Left hindlimb (tissue), 1 donor: ENCODE data around the gene TUBGCP2.
"Not testable (repeated sequence)": the region's sequence is repeated elsewhere in the genome, so short reads cannot be mapped to it uniquely, and the experiment has no call there.

Experiments
- DNase-seq: peaks from one replicate; pipeline ENCODE4 v3.0.0-alpha.2; 2018

The TUBGCP2 gene

GRCh38 chr10:133322064-133322709 is 13.5 kb upstream of the TUBGCP2 start:
- DNase-seq = not testable (repeated sequence)

GRCh38 chr10:133320852-133321422 is 12.3 kb upstream of the TUBGCP2 start:
- not testable (repeated sequence) for DNase-seq

GRCh38 chr10:133318494-133319127 is 9.9 kb upstream of the TUBGCP2 start:
- DNase-seq = no peak

- no peak for DNase-seq
These were observed 8.1 kb upstream of the TUBGCP2 start for GRCh38 chr10:133316732-133317131.

GRCh38 chr10:133316266-133316665 is 7.6 kb upstream of the TUBGCP2 start:
- no peak for DNase-seq

GRCh38 chr10:133315847-133316246 is 7.2 kb upstream of the TUBGCP2 start:
- DNase-seq = no peak

GRCh38 chr10:133314911-133315310 is 6.2 kb upstream of the TUBGCP2 start:
- no peak for DNase-seq

GRCh38 chr10:133313192-133313591 is 4.5 kb upstream of the TUBGCP2 start:
- DNase-seq = no peak

GRCh38 chr10:133312769-133313145 is 4.1 kb upstream of the TUBGCP2 start:
- DNase-seq = no peak

GRCh38 chr10:133312016-133312768 is 3.5 kb upstream of the TUBGCP2 start:
- no peak for DNase-seq

GRCh38 chr10:133311570-133311969 is 2.9 kb upstream of the TUBGCP2 start:
- no peak for DNase-seq

GRCh38 chr10:133310789-133311188 is 2.1 kb upstream of the TUBGCP2 start:
- DNase-seq = no peak

- DNase-seq = no peak
These were observed 1.7 kb upstream of the TUBGCP2 start for GRCh38 chr10:133310399-133310755.

- DNase-seq = no peak
These were observed 1.2 kb upstream of the TUBGCP2 start for GRCh38 chr10:133309720-133310398.

GRCh38 chr10:133309100-133309719 is 538 bp upstream of the TUBGCP2 start:
- peak; percentile 93 for DNase-seq

- DNase-seq = no peak
These were observed 774 bp downstream of the TUBGCP2 start for GRCh38 chr10:133307776-133308420.

- no peak for DNase-seq
These were observed 1.7 kb downstream of the TUBGCP2 start for GRCh38 chr10:133306941-133307379.

- no peak for DNase-seq
These were observed 2.6 kb downstream of the TUBGCP2 start for GRCh38 chr10:133306097-133306476.

GRCh38 chr10:133303206-133303605 is 5.5 kb downstream of the TUBGCP2 start:
- DNase-seq = no peak

GRCh38 chr10:133302230-133302629 is 6.4 kb downstream of the TUBGCP2 start:
- DNase-seq = no peak

- DNase-seq = no peak
These were observed 8.9 kb downstream of the TUBGCP2 start for GRCh38 chr10:133299738-133300137.

- DNase-seq = no peak
These were observed 9.4 kb downstream of the TUBGCP2 start for GRCh38 chr10:133299224-133299623.
